PFSK-1 (cell line): ENCODE measurements around the gene JPT2.

Experiments
- FOXP2 ChIP-seq: optimal IDR thresholded peaks from 2 replicates; pipeline ENCODE3; 2011; ENCODE audit warnings: borderline replicate concordance, control low read depth, inconsistent platforms; ENCODE audit not compliant: insufficient read depth; ENCODE audit errors: extremely low read length, extremely low read depth
- POLR2AphosphoS5 ChIP-seq: IDR thresholded peaks from 2 replicates; pipeline ENCODE4 v1.6.1; 2012; ENCODE audit warnings: low read depth, mild to moderate bottlenecking, control low read depth, low read length, moderate library complexity
- REST ChIP-seq, 2 experiments: IDR thresholded peaks; 2 replicates each; pipeline versions ENCODE4 v1.6.1 to v1.8.0; 2011 to 2012; ENCODE audit warnings: low read depth in 2 of 2, low read length in 2 of 2, control low read depth in 1 of 2, inconsistent platforms in 1 of 2, mild to moderate bottlenecking in 1 of 2, moderate library complexity in 1 of 2; ENCODE audit not compliant: insufficient read depth in 1 of 2
- SIN3A ChIP-seq: IDR thresholded peaks from 2 replicates; pipeline ENCODE4 v1.6.1; 2012; ENCODE audit warnings: mild to moderate bottlenecking, low read length, moderate library complexity, borderline replicate concordance; ENCODE audit not compliant: insufficient read depth
- TAF1 ChIP-seq: IDR thresholded peaks from 2 replicates; pipeline ENCODE4 v1.6.1; 2012; ENCODE audit warnings: low read length, control low read depth, borderline replicate concordance; ENCODE audit not compliant: insufficient read depth

JPT2 gene

DNA sequence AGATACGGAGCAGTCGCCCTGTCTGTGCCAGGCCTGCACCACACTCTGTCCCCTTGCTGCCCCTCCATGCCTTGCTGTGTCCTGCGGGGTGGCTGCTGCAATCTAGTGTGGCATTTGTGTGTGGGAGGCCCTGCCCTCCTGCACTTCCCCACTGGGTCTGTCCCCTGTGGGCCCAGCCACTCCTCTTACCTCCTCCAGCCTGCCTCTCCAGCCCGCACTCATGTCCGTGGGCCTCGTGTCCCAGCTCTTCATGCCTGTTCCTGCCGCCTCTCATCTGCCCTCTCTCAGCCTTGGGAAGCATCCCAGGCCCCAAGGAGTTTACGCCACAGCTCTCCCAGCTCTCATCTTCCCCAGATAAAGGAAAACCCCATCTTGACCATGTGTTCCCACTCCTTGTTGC, 39.3 kb upstream of the JPT2 start:
- TF ChIP-seq REST (IDR thresholded peaks at IDR 0.05; ENCODE audit: insufficient read depth in 1 of 2, low read depth in 2 of 2, low read length in 2 of 2) (no peak), TAF1 (no peak), POLR2AphosphoS5 (no peak), FOXP2 (no peak), SIN3A (no peak)

- TF ChIP-seq TAF1: no peak
- no peak for TF ChIP-seq POLR2AphosphoS5
- no peak for TF ChIP-seq SIN3A
- TF ChIP-seq REST (IDR thresholded peaks at IDR 0.05; ENCODE audit: insufficient read depth in 1 of 2, low read depth in 2 of 2, low read length in 2 of 2): no peak
- no peak for TF ChIP-seq FOXP2
These were observed 38.8 kb upstream of the JPT2 start for GRCh38 chr16:1639282-1639681.

GRCh38 chr16:1639860-1640259, 38.2 kb upstream of the JPT2 start:
- TF ChIP-seq POLR2AphosphoS5 (no peak), TAF1 (no peak), REST (IDR thresholded peaks at IDR 0.05; ENCODE audit: insufficient read depth in 1 of 2, low read depth in 2 of 2, low read length in 2 of 2) (no peak), SIN3A (no peak), FOXP2 (no peak)

DNA sequence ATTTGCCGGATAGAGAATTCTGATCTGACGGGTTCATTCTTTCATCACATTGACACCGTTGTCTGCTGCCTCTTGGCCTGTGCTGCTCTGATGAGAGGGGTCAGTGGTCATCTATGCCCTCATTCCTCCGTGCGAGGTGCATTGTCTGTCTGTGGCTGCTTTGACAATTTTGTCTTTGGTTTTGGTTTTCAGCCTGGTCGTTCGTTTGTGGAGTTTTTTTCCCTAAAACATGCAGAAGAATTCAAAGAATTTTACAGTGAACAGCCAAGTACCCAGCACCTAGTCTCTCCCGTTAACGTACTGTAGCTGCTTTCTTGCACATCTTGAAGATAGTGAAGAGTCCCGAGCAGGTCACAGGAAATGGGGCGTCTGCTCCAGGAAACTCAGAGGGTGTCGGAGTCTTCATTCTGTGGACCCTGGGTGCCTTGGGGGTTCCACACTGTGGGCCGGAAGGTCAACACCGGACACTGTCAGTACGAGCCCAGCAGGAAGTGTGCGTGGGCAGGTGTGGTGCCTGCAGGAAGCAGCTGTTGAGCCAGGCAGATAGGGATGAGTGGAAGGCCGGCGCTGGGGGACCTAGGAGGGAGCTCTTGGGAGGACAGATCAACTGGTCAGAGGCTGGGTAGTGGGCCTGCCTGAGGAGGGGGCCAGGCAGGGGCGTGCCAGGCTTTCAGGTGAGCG, 37.7 kb upstream of the JPT2 start:
- TF ChIP-seq SIN3A: no peak
- no peak for TF ChIP-seq TAF1
- no peak for TF ChIP-seq REST (IDR thresholded peaks at IDR 0.05; ENCODE audit: insufficient read depth in 1 of 2, low read depth in 2 of 2, low read length in 2 of 2)
- no peak for TF ChIP-seq FOXP2
- no peak for TF ChIP-seq POLR2AphosphoS5

GRCh38 chr16:1641261-1641660, 36.8 kb upstream of the JPT2 start:
- TF ChIP-seq TAF1 (no peak), REST (IDR thresholded peaks at IDR 0.05; ENCODE audit: insufficient read depth in 1 of 2, low read depth in 2 of 2, low read length in 2 of 2) (no peak), FOXP2 (no peak), POLR2AphosphoS5 (no peak)
